HCEC 1CT (cell line): ENCODE data around the gene TFCP2L1.
"Not testable (repeated sequence)": the region's sequence is repeated elsewhere in the genome, so short reads cannot be mapped to it uniquely, and the experiment has no call there.

Source experiments
- DNase-seq: peaks from one replicate; pipeline ENCODE4 v3.0.0-alpha.2; 2017

TFCP2L1 gene

GRCh38 chr2:121284463-121285449 lies at the start of gene TFCP2L1:
Gene TFCP2L1, minus strand, starts transcription at chr2:121285202. Its CDS starts 93 bp downstream, at chr2:121285109.
- DNase-seq = no peak

- DNase-seq = no peak
Observed at GRCh38 chr2:121333834-121334558, 49.0 kb upstream of the TFCP2L1 start.

GRCh38 chr2:121333231-121333630 lies 48.2 kb upstream of the TFCP2L1 start:
- DNase-seq = no peak

- DNase-seq = not testable (repeated sequence)
Observed at GRCh38 chr2:121331324-121331723, 46.3 kb upstream of the TFCP2L1 start.

GRCh38 chr2:121330921-121331320 lies 45.9 kb upstream of the TFCP2L1 start:
- DNase-seq = no peak

- DNase-seq = no peak
Observed at GRCh38 chr2:121329786-121330185, 44.8 kb upstream of the TFCP2L1 start.

- DNase-seq = no peak
Observed at GRCh38 chr2:121326628-121327027, 41.6 kb upstream of the TFCP2L1 start.

- no peak for DNase-seq
Observed at GRCh38 chr2:121324601-121325000, 39.6 kb upstream of the TFCP2L1 start.

GRCh38 chr2:121321476-121321875 lies 36.5 kb upstream of the TFCP2L1 start:
- DNase-seq = no peak

- no peak for DNase-seq
Observed at GRCh38 chr2:121319941-121320340, 34.9 kb upstream of the TFCP2L1 start.

GRCh38 chr2:121316986-121317385 lies 32.0 kb upstream of the TFCP2L1 start:
- DNase-seq = no peak

GRCh38 chr2:121313701-121314100 lies 28.7 kb upstream of the TFCP2L1 start:
- DNase-seq = not testable (repeated sequence)

- DNase-seq = no peak
Observed at GRCh38 chr2:121309801-121310200, 24.8 kb upstream of the TFCP2L1 start.

GRCh38 chr2:121309323-121309722 lies 24.3 kb upstream of the TFCP2L1 start:
- DNase-seq = no peak

- no peak for DNase-seq
Observed at GRCh38 chr2:121307048-121307447, 22.0 kb upstream of the TFCP2L1 start.

- DNase-seq = no peak
Observed at GRCh38 chr2:121304941-121305340, 19.9 kb upstream of the TFCP2L1 start.

- DNase-seq = no peak
Observed at GRCh38 chr2:121303531-121304263, 18.7 kb upstream of the TFCP2L1 start.

GRCh38 chr2:121301190-121301589 lies 16.2 kb upstream of the TFCP2L1 start:
- DNase-seq = not testable (repeated sequence)

GRCh38 chr2:121298476-121298875 lies 13.5 kb upstream of the TFCP2L1 start:
- DNase-seq = no peak

- not testable (repeated sequence) for DNase-seq
Observed at GRCh38 chr2:121297866-121298265, 12.9 kb upstream of the TFCP2L1 start.

- peak; percentile 22 for DNase-seq
Observed at GRCh38 chr2:121297217-121297830, 12.3 kb upstream of the TFCP2L1 start.

GRCh38 chr2:121295911-121296650 lies 11.1 kb upstream of the TFCP2L1 start:
- DNase-seq = no peak
